ENCODE results near the gene GAN.

DNA sequence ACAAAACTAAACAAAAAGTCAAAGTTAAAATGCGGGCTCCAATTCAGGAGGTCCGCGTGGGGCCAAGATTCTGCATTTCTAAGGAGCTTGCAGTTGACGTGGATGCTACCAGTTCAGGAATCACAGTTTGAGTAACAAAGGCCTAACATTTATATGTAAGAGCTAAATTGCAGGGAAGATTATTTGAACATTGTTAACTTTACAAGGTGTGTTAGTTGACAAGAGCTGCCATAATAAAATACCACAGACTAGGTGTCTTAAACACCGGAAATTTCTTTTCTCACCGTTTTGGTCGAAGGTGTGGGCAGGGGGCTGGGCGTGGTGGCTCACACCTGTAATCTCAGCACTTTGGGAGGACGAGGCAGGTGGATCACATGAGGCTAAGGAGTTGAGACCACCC, 105.0 kb downstream of the GAN start:
- TF ChIP-seq, protein P1, sequence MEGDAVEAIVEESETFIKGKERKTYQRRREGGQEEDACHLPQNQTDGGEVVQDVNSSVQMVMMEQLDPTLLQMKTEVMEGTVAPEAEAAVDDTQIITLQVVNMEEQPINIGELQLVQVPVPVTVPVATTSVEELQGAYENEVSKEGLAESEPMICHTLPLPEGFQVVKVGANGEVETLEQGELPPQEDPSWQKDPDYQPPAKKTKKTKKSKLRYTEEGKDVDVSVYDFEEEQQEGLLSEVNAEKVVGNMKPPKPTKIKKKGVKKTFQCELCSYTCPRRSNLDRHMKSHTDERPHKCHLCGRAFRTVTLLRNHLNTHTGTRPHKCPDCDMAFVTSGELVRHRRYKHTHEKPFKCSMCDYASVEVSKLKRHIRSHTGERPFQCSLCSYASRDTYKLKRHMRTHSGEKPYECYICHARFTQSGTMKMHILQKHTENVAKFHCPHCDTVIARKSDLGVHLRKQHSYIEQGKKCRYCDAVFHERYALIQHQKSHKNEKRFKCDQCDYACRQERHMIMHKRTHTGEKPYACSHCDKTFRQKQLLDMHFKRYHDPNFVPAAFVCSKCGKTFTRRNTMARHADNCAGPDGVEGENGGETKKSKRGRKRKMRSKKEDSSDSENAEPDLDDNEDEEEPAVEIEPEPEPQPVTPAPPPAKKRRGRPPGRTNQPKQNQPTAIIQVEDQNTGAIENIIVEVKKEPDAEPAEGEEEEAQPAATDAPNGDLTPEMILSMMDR (IDR thresholded peaks at IDR 0.05), result no peak
- TF ChIP-seq POLR2A (IDR thresholded peaks at IDR 0.05), result no peak
- TF ChIP-seq EP300 (IDR thresholded peaks at IDR 0.05; ENCODE audit: low read depth), result no peak

Measured in transverse colon (tissue), 3 donors.